H1 (cell line): ENCODE results near the gene GRID1.

ENCODE experiments used
- ASH2L ChIP-seq: fragments of 200-600, 300-600 bp; sonication (generic); IDR thresholded peaks from one replicate; pipeline ENCODE4 v1.7.1; 2017; ENCODE audit warnings: low read length
- BRCA1 ChIP-seq: IDR thresholded peaks from 2 replicates; pipeline ENCODE4 v1.6.1; 2012; ENCODE audit warnings: low read depth, low read length, improper control_type of control experiment
- CREB1 ChIP-seq: IDR thresholded peaks from 2 replicates; pipeline ENCODE4 v1.6.1; 2012; ENCODE audit warnings: inconsistent platforms
- EGR1 ChIP-seq: IDR thresholded peaks from 2 replicates; pipeline ENCODE4 v1.6.1; 2011; ENCODE audit warnings: low read depth, low read length, borderline replicate concordance
- EZH2 ChIP-seq: fragments of 200-600 bp; sonication (generic); IDR thresholded peaks from 2 replicates; pipeline ENCODE4 v1.7.1; 2012; ENCODE audit warnings: low read depth, mild to moderate bottlenecking, moderate library complexity, low read length, inconsistent platforms; ENCODE audit not compliant: severe bottlenecking
- HDAC2 ChIP-seq, 2 experiments: fragments of 300-600 bp in 1 of 2; sonication (generic) in 1 of 2; IDR thresholded peaks; 2 replicates each; pipeline ENCODE4 v1.6.1; 2011 to 2012; ENCODE audit warnings: low read depth in 2 of 2, low read length in 2 of 2, mild to moderate bottlenecking in 2 of 2, moderate library complexity in 2 of 2, borderline replicate concordance in 1 of 2, inconsistent platforms in 1 of 2
- JUND ChIP-seq: IDR thresholded peaks from 2 replicates; pipeline ENCODE4 v1.6.1; 2011; ENCODE audit warnings: mild to moderate bottlenecking, improper control_type of control experiment, low read length
- POLR2A ChIP-seq, 2 experiments: IDR thresholded peaks; 1 replicate in 1 of 2; 2 replicates in 1 of 2; pipeline ENCODE4 v1.6.1; 2011; ENCODE audit warnings: low read depth in 2 of 2, low read length in 2 of 2, mild to moderate bottlenecking in 2 of 2; ENCODE audit errors: control extremely low read depth in 1 of 2
- RAD21 ChIP-seq, 2 experiments: IDR thresholded peaks in 1 of 2; conservative IDR thresholded peaks in 1 of 2; 2 replicates each; pipeline ENCODE4 v1.6.1; 2011; ENCODE audit warnings: low read depth in 2 of 2, low read length in 2 of 2, improper control_type of control experiment in 1 of 2, inconsistent platforms in 1 of 2, mild to moderate bottlenecking in 1 of 2, moderate library complexity in 1 of 2
- SP1 ChIP-seq: IDR thresholded peaks from 2 replicates; pipeline ENCODE4 v1.6.1; 2011; ENCODE audit warnings: low read depth, low read length
- SRF ChIP-seq: IDR thresholded peaks from 2 replicates; pipeline ENCODE4 v1.6.1; 2011; ENCODE audit warnings: mild to moderate bottlenecking, low read depth, low read length, moderate library complexity
- TF ChIP-seq, protein P1 (sequence below), 3 experiments: IDR thresholded peaks; 1 replicate in 2 of 3; 2 replicates in 1 of 3; pipeline versions ENCODE4 v1.5.1 to v1.6.1; 2011; ENCODE audit warnings: low read length in 3 of 3, mild to moderate bottlenecking in 3 of 3, inconsistent platforms in 2 of 3, low read depth in 1 of 3, moderate library complexity in 1 of 3; ENCODE audit not compliant: insufficient read depth in 1 of 3; ENCODE audit errors: control extremely low read depth in 1 of 3
- TF ChIP-seq, protein P2 (sequence below): IDR thresholded peaks from 2 replicates; pipeline ENCODE4 v1.6.1; 2012; ENCODE audit warnings: inconsistent platforms

DNA sequence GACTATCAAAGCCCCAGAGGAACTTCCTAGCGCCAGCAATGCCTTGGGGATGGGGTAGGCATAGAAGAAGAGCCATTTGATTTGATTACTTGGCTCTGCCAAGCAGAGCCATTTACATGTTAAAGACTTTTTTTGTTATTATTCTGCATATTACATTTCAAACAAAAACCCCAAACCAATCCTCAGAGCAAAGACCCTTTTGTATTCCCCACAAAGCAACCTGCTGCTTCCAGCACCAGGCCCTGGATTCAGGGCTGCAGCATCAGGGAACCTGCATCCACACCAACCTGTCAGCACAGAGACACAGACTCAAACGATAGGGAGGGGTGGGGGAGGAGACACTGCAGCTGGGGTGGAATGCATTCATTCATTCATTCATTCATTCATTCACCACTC lies 73.2 kb downstream of the GRID1 start:
- TF ChIP-seq, protein P1, sequence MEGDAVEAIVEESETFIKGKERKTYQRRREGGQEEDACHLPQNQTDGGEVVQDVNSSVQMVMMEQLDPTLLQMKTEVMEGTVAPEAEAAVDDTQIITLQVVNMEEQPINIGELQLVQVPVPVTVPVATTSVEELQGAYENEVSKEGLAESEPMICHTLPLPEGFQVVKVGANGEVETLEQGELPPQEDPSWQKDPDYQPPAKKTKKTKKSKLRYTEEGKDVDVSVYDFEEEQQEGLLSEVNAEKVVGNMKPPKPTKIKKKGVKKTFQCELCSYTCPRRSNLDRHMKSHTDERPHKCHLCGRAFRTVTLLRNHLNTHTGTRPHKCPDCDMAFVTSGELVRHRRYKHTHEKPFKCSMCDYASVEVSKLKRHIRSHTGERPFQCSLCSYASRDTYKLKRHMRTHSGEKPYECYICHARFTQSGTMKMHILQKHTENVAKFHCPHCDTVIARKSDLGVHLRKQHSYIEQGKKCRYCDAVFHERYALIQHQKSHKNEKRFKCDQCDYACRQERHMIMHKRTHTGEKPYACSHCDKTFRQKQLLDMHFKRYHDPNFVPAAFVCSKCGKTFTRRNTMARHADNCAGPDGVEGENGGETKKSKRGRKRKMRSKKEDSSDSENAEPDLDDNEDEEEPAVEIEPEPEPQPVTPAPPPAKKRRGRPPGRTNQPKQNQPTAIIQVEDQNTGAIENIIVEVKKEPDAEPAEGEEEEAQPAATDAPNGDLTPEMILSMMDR (IDR thresholded peaks at IDR 0.05; ENCODE audit: control extremely low read depth in 1 of 3, insufficient read depth in 1 of 3, low read depth in 1 of 3, low read length in 3 of 3): no peak
- TF ChIP-seq RAD21 (IDR thresholded peaks at IDR 0.05 in 1 of 2, conservative IDR thresholded peaks at IDR 0.05 in 1 of 2; ENCODE audit: low read depth in 2 of 2, low read length in 2 of 2): 0 out of 4 replicates have a peak, but pooled peaks of 1 of the 2 experiments have one; percentile 8
- no peak for TF ChIP-seq EGR1
- TF ChIP-seq POLR2A (IDR thresholded peaks at IDR 0.05; ENCODE audit: control extremely low read depth in 1 of 2, low read depth in 2 of 2, low read length in 2 of 2): no peak
- no peak for TF ChIP-seq EZH2
- TF ChIP-seq CREB1: no peak
- no peak for TF ChIP-seq SRF
- peak; percentile 67; the same call in 1 of the 2 replicates for TF ChIP-seq SP1
- TF ChIP-seq JUND: no peak
- TF ChIP-seq HDAC2 (IDR thresholded peaks at IDR 0.05; ENCODE audit: borderline replicate concordance in 1 of 2, low read depth in 2 of 2, low read length in 2 of 2): peak in 1 of 2 experiments; percentile 76; a peak in 1 of 4 replicates
- no peak for TF ChIP-seq ASH2L
- TF ChIP-seq, protein P2, sequence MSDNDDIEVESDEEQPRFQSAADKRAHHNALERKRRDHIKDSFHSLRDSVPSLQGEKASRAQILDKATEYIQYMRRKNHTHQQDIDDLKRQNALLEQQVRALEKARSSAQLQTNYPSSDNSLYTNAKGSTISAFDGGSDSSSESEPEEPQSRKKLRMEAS: no peak
- TF ChIP-seq BRCA1: no peak
